Liver (tissue), 9 donors: ENCODE results near the gene ITPK1. TPM values are rescaled to one million over a fixed set of nuclear protein-coding genes. Genes with fewer than 3 reads are reported as not detected.

ENCODE experiments used
- DNase-seq: peaks from one replicate; pipeline ENCODE4 v3.0.0-alpha.2; 2017; ENCODE audit warnings: low spot score
- H3K27ac ChIP-seq, 2 donors: one replicate each; pipeline ENCODE4 v1.7.0; 2013; ENCODE audit warnings: inconsistent platforms in 2 of 2, low read length in 2 of 2, control low read depth in 1 of 2, low read depth in 1 of 2, mild to moderate bottlenecking in 1 of 2
- H3K27me3 ChIP-seq, 4 donors: one replicate each; pipeline versions ENCODE4 v1.6.1 to v1.7.0; 2013; ENCODE audit warnings: low read length in 3 of 4, inconsistent platforms in 1 of 4, mild to moderate bottlenecking in 1 of 4, moderate library complexity in 1 of 4; ENCODE audit not compliant: control insufficient read depth in 4 of 4, insufficient read depth in 4 of 4
- H3K36me3 ChIP-seq, 4 donors: one replicate each; pipeline versions ENCODE4 v1.6.1 to v1.7.0; 2013; ENCODE audit warnings: low read length in 3 of 4, mild to moderate bottlenecking in 3 of 4, low read depth in 1 of 4, moderate library complexity in 1 of 4; ENCODE audit not compliant: control insufficient read depth in 4 of 4, insufficient read depth in 3 of 4
- H3K4me1 ChIP-seq, 4 donors: one replicate each; pipeline versions ENCODE4 v1.6.1 to v1.7.0; 2013; ENCODE audit warnings: low read length in 3 of 4, mild to moderate bottlenecking in 3 of 4, moderate library complexity in 1 of 4; ENCODE audit not compliant: control insufficient read depth in 4 of 4, insufficient read depth in 4 of 4
- H3K4me3 ChIP-seq, 3 donors: one replicate each; pipeline versions ENCODE4 v1.6.1 to v1.7.0; 2013; ENCODE audit warnings: low read length in 3 of 3, control low read depth in 1 of 3, low read depth in 1 of 3, mild to moderate bottlenecking in 1 of 3
- H3K9ac ChIP-seq, 2 donors: one replicate each; pipeline ENCODE4 v1.7.0; 2013; ENCODE audit warnings: low read length in 2 of 2, mild to moderate bottlenecking in 2 of 2, moderate library complexity in 2 of 2, control low read depth in 1 of 2, low read depth in 1 of 2
- H3K9me3 ChIP-seq, 4 donors: one replicate each; pipeline versions ENCODE4 v1.6.1 to v1.7.0; 2013; ENCODE audit warnings: low read length in 3 of 4; ENCODE audit not compliant: control insufficient read depth in 4 of 4
- ATF3 ChIP-seq: IDR thresholded peaks from 2 replicates; pipeline ENCODE4 v1.6.1; 2016; ENCODE audit warnings: antibody characterized with exemption
- CTCF ChIP-seq: fragments of 150-350 bp; IDR thresholded peaks from 2 replicates; pipeline ENCODE4 v1.5.1; 2017; ENCODE audit warnings: improper control_type of control experiment, low read depth, low read length; ENCODE audit not compliant: missing input control
- EGR1 ChIP-seq, 2 donors: IDR thresholded peaks; 2 replicates each; pipeline ENCODE4 v1.6.1; 2016 to 2018; ENCODE audit warnings: antibody characterized with exemption in 2 of 2, low read depth in 2 of 2
- FOXA1 ChIP-seq: IDR thresholded peaks from 2 replicates; pipeline ENCODE4 v1.6.1; 2016; ENCODE audit warnings: antibody characterized with exemption
- FOXA2 ChIP-seq: IDR thresholded peaks from 2 replicates; pipeline ENCODE4 v1.6.1; 2016; ENCODE audit warnings: antibody characterized with exemption
- GABPA ChIP-seq, 2 donors: IDR thresholded peaks in 1 of 2; conservative IDR thresholded peaks in 1 of 2; 2 replicates each; pipeline ENCODE4 v1.6.1; 2016; ENCODE audit warnings: antibody characterized with exemption in 2 of 2, mild to moderate bottlenecking in 1 of 2, moderate library complexity in 1 of 2
- HNF4A ChIP-seq, 2 donors: conservative IDR thresholded peaks; 2 replicates each; pipeline ENCODE4 v1.6.1; 2016; ENCODE audit warnings: antibody characterized with exemption in 2 of 2, mild to moderate bottlenecking in 2 of 2
- HNF4G ChIP-seq: IDR thresholded peaks from 2 replicates; pipeline ENCODE4 v1.6.1; 2016; ENCODE audit warnings: antibody characterized with exemption
- JUND ChIP-seq, 2 donors: IDR thresholded peaks; 2 replicates each; pipeline ENCODE4 v1.6.1; 2016; ENCODE audit warnings: antibody characterized with exemption in 2 of 2
- MAX ChIP-seq: IDR thresholded peaks from 2 replicates; pipeline ENCODE4 v1.6.1; 2016; ENCODE audit warnings: antibody characterized with exemption
- NR2F2 ChIP-seq: IDR thresholded peaks from 2 replicates; pipeline ENCODE4 v1.6.1; 2016; ENCODE audit warnings: antibody characterized with exemption
- RAD21 ChIP-seq, 2 donors: IDR thresholded peaks; 2 replicates each; pipeline ENCODE4 v1.6.1; 2016; ENCODE audit warnings: antibody characterized with exemption in 2 of 2, mild to moderate bottlenecking in 2 of 2
- REST ChIP-seq: IDR thresholded peaks from 2 replicates; pipeline ENCODE4 v1.6.1; 2016; ENCODE audit warnings: antibody characterized with exemption, mild to moderate bottlenecking
- RXRA ChIP-seq, 2 donors: IDR thresholded peaks; 2 replicates each; pipeline ENCODE4 v1.6.1; 2017 to 2018; ENCODE audit warnings: antibody characterized with exemption in 2 of 2, mild to moderate bottlenecking in 1 of 2
- SP1 ChIP-seq: IDR thresholded peaks from 2 replicates; pipeline ENCODE4 v1.6.1; 2018; ENCODE audit warnings: antibody characterized with exemption, mild to moderate bottlenecking
- TAF1 ChIP-seq: conservative IDR thresholded peaks from 2 replicates; pipeline ENCODE4 v1.6.1; 2016; ENCODE audit warnings: antibody characterized with exemption, mild to moderate bottlenecking
- YY1 ChIP-seq: IDR thresholded peaks from 2 replicates; pipeline ENCODE4 v1.6.1; 2016; ENCODE audit warnings: antibody characterized with exemption, mild to moderate bottlenecking
- ZBTB33 ChIP-seq: IDR thresholded peaks from 2 replicates; pipeline ENCODE4 v1.6.1; 2016; ENCODE audit warnings: antibody characterized with exemption
- WGBS: extraction: QIAGEN DNeasy Blood & Tissue Kit; methylation state at CpG from one replicate; pipeline ENCODE4 v1.1.7; 2013; 5-methylcytosine and 5-hydroxymethylcytosine counted together
- polyA plus RNA-seq, 2 donors: library from polyadenylated mRNA; stranded (reverse) in 1 of 2; unstranded in 1 of 2; fragments of 200-250 nt in 1 of 2; fragments of >200 nt in 1 of 2; fragmentation: Nextera tagmentation in 1 of 2; extraction: Ambion mirVana in 1 of 2; gene quantifications; one replicate each; pipeline versions ENCODE4 v1.2.1 to v1.2.3, GENCODE V29; 2013 to 2015
- total RNA-seq, 2 donors: library from RNA; depleted of rRNA; stranded (reverse); fragments of >200 nt; gene quantifications; one replicate each; pipeline ENCODE4 v1.2.3, GENCODE V29; 2014
- donor health status: healthy.
- donor health status: healthy.
- donor health status: healthy.
- donor health status: healthy.
- donor health status: healthy.

ITPK1 gene
- total and polyA plus RNA-seq, 4 donors = 9.0 to 41.2 (median 20.4) TPM

- TF ChIP-seq TAF1 (no peak), HNF4A (conservative IDR thresholded peaks at IDR 0.05) (no peak), GABPA (IDR thresholded peaks at IDR 0.05 in 1 of 2, conservative IDR thresholded peaks at IDR 0.05 in 1 of 2) (no peak), REST (no peak), NR2F2 (no peak), SP1 (no peak), CTCF (no peak), ZBTB33 (no peak), JUND (IDR thresholded peaks at IDR 0.05) (no peak), RXRA (IDR thresholded peaks at IDR 0.05) (no peak), FOXA1 (no peak), MAX (no peak), YY1 (no peak), EGR1 (IDR thresholded peaks at IDR 0.05; ENCODE audit: low read depth in 2 of 2) (no peak), FOXA2 (no peak), ATF3 (no peak), HNF4G (no peak), RAD21 (IDR thresholded peaks at IDR 0.05) (no peak)
- Histone ChIP-seq H3K36me3 (no peaks in the 10 kb centered on the region), H3K27ac (no peak overlapping the region)
Measured at GRCh38 chr14:93065272-93065730, 50.4 kb downstream of the ITPK1 start.

More at GRCh38 chr14:93065272-93065730, 50.4 kb downstream of the ITPK1 start:
- H3K27me3 ChIP-seq = no peaks in the 10 kb centered on the region
- no peak for DNase-seq
- H3K9me3 ChIP-seq = no peaks in the 10 kb centered on the region
- no peaks in the 10 kb centered on the region for H3K4me1 ChIP-seq
- H3K4me3 ChIP-seq = no peak overlapping the region
- no peak overlapping the region for H3K9ac ChIP-seq
- WGBS = 93% methylated on average over 2 of the region's 2 CpGs
